Placental epithelial cell (primary cell): Measurements from ENCODE around the gene PRKCG. TPM values are rescaled to one million over a fixed set of nuclear protein-coding genes. Genes with fewer than 3 reads are reported as not detected.

Experiments
- total RNA-seq: library from RNA; depleted of rRNA; stranded (reverse); fragments of >200 nt; gene quantifications from 2 replicates; pipeline ENCODE4 v1.2.3, GENCODE V29; 2012

The PRKCG gene
- total RNA-seq, result not detected in 2 replicates

DNA sequence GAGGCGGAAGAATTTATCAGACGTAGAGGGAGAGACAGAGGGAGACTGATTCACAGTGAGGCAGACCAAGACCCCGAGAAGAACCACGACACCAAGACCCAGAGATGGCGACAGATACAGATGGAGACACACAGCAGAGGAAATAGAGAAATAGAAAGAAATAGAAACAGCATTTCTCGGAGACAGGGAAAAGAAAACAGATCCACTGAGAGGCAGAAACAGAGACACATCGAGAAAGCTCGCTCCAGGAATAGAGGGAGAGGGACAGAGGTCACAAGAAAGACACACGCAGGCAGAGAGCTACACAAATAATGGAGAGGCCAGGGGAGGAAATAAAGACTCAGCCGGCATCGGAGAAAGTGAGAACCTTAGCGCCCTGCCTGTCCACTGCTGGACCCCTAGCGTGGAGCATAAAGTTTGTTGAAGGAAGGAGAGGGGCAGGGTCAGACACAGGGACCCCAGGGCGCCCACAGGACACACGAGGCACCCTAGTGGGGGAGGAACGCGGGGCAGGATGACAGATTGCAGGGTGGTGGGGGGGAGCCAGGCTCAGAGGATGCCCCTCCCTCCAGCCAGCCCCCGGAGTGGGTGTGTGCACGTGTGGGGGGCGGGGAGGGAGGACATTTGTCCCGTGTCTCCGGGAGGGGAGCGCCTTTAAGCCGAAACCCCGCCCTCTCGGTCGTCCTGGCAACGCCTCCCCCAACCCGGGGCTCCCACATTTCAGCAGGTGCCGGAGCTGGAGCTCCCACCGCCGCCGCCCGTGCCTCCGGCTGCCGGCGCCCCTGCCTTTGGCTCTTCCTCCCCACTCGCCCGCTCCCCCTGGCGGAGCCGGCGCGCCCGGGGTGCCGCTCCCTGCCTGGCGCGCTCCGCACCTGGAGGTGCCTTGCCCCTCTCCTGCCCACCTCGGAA, at the start of gene PRKCG:
Gene PRKCG, plus strand, starts transcription at position 716 of the 909 bp plus-strand sequence. CDS start 298 bp downstream, outside the sequence.

DNA sequence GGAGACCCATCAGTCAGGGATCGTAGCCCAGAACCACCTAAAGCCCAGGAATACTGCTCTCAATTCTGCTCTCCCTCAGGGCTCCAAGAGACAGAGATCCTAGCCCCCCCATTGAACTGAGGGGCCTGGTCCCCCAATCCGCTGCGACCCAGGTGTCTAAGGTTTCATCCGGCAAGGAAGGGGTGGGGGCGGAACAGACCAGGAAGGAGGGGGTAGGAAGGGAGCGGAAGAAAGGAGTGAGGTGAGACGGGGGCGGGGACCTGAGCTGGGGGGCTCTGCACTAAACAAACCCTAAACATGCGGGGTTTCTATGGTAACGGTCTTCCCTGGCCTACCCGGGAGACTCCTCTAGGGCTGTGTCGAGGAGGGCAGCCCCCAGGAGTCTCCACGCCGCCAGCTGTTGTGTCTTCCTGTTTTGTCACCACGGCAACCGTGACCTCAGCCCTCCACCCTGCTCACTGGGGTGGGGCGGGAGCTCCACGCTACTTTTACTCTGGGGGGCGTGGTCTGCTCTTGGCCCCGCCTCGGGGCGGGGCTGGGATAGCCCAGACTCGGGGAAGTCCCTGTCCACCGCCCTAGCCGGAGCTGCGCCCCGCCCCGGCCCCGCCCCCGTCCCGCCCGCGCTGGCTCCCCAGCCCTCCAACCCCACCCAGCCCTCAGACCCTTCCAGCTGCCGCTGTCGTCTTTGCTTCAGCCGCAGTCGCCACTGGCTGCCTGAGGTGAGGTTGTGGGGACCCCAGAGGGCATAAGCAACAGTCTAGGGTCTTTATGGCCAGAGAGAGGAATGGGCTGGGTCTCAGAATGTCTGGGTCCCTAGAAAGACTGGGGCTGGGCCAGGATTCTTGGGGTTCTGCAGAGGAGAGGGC, 14.5 kb upstream of the PRKCG start, which contains the start of gene MYADM:
Gene MYADM, plus strand, starts transcription at position 659 of the 866 bp plus-strand sequence. CDS start 5,647 bp downstream, outside the sequence.

DNA sequence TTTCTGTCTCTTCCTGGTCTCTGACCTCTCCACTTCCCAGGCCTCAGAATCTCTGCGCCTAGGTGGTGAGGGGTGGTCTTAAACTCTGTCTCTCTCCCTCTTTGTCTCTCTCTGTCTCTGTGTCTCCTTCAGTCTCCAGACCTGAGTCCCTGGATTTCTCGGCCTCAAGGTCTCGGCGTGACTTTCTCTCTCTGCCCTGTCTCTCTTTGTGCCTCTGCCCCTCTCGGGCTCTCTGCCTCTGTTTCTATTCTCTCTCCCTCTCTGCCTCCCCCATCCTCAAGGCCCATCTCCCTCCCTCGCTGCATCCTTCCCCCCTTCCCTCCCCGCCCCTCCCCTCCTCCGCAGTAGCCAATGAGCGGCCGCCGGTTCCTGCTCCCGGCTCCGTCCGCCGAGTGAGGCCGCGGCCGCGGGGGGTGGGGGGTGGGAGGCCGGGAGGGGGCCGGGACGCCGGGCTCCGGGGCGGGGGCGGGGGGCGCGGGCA, 27.0 kb downstream of the PRKCG start, which contains the start of gene CACNG7:
Gene CACNG7, plus strand, starts transcription at position 344 of the 481 bp plus-strand sequence. CDS start 3,554 bp downstream, outside the sequence.

Other genes starting within 250 kb of the PRKCG start
- gene NLRP12, start 57.9 kb upstream of the PRKCG start, total RNA-seq, result under 0.01 TPM in 1 of 2 replicates, not detected in the other
- gene MYADM, start 14.3 kb upstream of the PRKCG start, total RNA-seq, result 15.7 and 22.9 TPM in 2 replicates
- gene CACNG7, start 27.1 kb downstream of the PRKCG start, total RNA-seq, result not detected in 2 replicates
- not detected in 2 replicates for gene CACNG8, start 80.7 kb downstream of the PRKCG start, total RNA-seq
- gene CACNG6, start 109.4 kb downstream of the PRKCG start, total RNA-seq, result not detected in 2 replicates
- not detected in 2 replicates for gene VSTM1, start 181.7 kb downstream of the PRKCG start, total RNA-seq
- not detected in 2 replicates for gene TARM1, start 199.2 kb downstream of the PRKCG start, total RNA-seq
- gene OSCAR, start 218.6 kb downstream of the PRKCG start, total RNA-seq, result 0.33 and 0.39 TPM in 2 replicates
- gene NDUFA3, start 220.7 kb downstream of the PRKCG start, total RNA-seq, result 13.0 and 14.6 TPM in 2 replicates
- 9.5 and 10.6 TPM in 2 replicates for gene TFPT, start 233.5 kb downstream of the PRKCG start, total RNA-seq
- 45.9 and 57.4 TPM in 2 replicates for gene PRPF31, start 233.6 kb downstream of the PRKCG start, total RNA-seq